HG03565 (cell line): ENCODE results near the gene CYP4F8.

Experiments
- ATAC-seq: cut with Tn5 transposase; IDR thresholded peaks from one replicate; pipeline ENCODE4 v1.9.1; 2021; ENCODE audit warnings: mild to moderate bottlenecking, moderate library complexity; ENCODE audit not compliant: unreplicated experiment

CYP4F8 gene

DNA sequence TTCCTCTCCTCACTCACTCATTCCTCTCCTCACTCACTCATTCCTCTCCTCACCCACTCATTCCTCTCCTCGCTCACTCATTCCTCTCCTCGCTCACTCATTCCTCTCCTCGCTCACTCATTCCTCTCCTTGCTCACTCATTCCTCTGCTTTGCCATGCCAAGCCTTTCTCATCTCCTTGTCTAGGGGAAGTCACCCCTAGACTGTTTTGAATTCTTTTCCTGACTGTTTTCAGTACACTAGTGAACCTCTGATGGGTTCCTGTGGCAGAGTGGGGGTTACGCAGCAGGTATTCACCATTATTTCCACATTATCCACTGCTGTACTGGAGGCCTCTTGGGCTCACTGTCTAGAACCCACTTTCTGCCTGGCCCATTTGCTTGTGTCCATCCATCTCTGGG, 1.2 kb downstream of the CYP4F8 start:
- no peak for ATAC-seq

DNA sequence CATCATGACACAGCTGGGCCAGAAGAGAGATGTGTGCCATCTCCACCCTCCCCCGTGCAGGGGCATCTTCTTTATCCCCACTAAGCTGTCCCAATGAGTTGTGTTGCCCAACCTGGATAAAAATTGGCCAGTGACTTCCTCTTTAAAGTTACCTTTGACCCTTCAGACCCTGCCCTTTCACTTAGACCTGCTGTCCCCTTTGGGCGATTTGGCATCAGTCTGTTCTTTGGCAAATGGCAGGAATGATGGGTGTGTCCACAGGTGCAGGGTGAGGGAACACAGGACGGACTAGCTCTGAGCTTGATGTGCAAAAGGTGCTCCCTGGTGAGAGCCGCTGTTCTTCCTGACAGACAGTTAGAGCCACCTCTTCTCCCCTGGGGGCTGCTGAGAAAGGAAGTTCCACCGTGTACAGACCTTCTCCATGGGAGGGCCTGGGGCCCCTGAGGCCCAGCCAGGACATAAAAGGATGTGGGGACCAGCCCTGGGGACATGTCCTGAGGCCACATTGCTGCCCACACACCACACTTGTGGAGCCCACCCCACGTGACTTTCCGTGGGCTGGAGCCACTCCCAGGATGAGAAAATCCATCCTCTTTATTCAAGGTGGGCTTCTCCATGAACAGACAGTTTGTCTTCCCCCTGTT, 1.7 kb downstream of the CYP4F8 start:
- no peak for ATAC-seq

DNA sequence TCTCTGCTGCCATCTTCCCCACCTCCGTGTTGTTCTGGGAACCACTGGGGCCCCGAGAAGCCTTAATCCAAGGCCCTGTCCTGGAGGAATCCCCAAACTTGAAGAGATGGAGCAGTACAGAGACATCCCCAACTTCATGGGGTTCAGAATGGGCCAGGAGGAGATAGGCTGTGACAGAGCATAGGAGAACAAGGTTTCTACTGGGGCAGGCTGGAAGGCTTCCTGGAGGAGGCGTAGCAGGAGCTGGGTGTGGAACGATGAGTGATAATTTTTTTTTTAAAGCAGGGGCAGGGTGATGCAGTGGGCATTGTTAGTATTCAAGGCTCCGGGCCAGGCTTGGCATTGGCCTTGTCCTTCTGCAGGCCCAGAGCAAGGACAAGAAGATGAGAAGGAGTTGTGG, 3.3 kb downstream of the CYP4F8 start:
- no peak for ATAC-seq

DNA sequence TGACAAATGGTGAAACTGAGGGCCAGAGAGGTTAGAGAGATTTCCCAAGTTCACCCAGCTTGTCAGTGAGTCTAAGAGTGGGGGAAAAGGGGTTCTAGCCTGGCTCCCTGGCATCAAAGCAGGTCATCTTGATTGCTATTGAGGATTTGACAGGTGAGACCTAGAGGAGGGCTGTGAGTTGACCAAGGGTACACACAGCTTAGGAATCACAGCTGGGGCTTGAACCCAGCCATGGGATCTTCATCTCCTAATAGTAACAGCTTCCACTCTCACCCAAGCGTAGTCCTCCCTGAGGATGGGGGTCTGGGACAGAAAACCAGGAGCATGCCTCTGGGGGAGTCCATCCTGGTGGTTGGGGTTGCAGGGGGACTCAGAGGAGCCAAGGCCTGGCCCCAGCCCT, 6.8 kb downstream of the CYP4F8 start:
- no peak for ATAC-seq

DNA sequence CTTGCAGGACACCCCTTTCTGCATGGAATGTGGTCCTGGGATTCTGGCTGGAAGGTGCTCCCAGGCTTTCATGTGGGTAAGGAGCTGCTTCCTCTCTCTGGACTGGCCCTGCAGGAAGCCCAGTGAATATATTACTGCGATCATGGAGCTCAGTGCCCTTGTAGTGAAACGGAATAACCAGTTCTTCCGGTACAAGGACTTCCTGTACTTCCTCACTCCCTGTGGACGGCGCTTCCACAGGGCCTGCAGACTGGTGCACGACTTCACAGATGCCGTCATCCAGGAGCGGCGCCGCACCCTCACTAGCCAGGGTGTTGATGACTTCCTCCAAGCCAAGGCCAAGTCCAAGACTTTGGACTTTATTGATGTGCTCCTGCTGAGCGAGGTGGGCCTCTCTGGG, 8.0 kb downstream of the CYP4F8 start:
- no peak for ATAC-seq

DNA sequence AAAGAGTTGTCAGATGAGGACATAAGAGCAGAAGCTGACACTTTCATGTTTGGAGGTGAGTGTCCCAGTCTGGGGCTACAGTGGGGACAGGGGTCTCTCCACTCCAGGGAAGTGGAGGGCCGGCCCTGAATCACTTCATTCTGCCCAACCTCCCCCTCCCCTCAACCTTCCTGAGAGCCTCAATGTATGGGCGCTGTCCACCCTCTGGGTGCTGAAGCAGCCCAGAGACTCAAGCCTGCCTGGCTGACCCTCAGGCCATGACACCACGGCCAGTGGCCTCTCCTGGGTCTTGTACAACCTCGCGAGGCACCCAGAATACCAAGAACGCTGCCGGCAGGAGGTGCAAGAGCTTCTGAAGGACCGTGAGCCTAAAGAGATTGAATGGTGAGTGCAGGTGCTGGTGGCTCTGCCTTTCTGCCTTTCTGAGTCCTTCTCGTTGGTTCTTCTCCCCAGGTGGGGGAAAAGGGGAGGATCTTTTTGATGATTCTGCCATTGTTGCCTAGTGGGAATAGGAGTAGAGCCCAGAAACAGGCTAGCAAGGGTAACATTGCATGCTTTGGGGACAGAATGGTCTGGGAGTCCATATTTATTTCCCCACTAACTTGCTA, 8.8 kb downstream of the CYP4F8 start:
- ATAC-seq, result no peak

DNA sequence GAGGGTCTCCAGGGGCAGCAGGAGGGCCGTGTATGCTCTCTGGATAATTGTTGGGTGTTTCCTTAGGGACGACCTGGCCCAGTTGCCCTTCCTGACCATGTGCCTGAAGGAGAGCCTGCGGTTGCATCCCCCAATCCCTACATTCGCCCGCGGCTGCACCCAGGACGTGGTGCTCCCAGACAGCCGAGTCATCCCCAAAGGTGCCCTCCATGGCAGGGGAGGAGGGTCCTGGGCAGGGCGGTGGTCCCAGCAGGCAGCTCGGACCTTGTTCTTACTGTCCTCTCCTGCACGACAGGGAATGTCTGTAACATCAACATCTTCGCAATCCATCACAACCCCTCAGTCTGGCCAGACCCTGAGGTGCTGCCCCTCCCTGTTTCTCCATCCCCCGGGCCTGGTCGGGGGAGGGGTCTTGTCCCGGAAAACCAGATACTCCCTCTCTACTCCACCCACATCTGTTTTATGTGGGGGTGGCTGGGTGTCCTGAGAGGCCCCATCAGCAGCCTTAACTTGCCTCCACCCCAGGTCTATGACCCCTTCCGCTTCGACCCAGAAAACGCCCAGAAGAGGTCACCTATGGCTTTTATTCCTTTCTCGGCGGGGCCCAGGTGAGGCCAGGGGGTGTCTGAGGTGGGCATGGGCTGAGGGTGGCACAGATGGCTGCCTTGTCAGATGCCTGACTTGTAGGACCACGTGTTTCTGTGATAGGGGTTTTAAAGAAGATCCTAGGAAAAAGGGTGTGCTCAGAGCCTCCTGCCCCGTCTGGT, 13.4 kb downstream of the CYP4F8 start:
- ATAC-seq, result no peak

DNA sequence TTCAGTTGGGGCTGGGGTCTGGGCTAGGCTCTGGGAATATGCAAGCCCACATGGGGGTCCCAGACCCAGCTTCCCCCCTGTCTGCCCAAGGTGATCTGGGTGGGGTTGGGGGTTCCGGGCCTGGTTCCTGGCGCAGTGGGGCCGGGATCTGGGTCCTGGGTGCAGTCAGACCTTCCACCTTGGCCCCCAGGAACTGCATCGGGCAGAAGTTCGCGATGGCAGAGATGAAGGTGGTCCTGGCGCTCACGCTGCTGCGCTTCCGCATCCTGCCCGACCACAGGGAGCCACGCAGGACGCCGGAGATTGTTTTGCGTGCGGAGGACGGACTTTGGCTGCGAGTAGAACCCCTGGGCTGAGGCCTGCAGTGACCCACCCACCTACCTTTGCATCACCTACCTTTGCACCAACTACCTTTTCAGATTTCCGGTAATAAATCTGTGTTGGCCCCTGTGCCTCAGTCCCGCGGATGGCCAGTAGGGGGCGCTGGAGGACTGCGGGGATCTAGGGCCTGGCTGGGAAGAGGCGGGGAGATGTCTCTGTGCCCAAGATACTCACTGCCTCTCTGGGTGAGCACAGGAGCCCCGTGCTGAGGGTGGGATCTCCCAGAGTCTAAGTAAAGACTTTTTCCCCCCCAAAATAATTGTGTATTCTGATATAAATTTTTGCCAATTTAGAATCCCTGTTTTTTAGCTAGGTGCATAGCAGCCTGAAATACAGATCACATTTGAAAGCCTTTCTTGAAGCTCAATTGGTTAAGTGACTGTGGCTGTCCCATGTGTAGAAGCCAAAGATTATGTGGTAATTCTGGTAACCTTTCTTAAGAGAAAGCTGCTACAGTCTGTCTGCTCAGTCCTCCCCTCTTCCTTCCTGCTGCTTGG, 14.2 kb downstream of the CYP4F8 start:
- ATAC-seq, result no peak

DNA sequence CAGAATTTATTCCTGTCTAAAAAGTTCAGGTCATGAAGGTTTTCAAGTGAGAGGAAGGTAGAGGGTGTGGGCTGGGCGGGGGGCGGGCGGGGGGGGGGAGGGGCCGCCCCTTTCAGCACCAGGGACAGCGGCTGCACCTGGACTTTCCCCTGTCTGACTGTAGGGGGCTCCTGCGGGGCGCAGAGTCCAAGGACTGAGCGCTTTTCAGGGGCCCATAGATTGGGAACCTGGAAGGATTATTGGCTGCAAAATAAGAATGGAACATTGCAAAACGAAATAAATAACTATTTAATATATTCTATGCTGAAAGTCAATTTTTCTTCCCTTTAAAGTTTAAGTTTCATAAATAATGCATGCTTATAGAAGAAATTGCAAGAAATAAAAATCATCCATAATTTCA, 16.8 kb downstream of the CYP4F8 start:
- ATAC-seq, result no peak

DNA sequence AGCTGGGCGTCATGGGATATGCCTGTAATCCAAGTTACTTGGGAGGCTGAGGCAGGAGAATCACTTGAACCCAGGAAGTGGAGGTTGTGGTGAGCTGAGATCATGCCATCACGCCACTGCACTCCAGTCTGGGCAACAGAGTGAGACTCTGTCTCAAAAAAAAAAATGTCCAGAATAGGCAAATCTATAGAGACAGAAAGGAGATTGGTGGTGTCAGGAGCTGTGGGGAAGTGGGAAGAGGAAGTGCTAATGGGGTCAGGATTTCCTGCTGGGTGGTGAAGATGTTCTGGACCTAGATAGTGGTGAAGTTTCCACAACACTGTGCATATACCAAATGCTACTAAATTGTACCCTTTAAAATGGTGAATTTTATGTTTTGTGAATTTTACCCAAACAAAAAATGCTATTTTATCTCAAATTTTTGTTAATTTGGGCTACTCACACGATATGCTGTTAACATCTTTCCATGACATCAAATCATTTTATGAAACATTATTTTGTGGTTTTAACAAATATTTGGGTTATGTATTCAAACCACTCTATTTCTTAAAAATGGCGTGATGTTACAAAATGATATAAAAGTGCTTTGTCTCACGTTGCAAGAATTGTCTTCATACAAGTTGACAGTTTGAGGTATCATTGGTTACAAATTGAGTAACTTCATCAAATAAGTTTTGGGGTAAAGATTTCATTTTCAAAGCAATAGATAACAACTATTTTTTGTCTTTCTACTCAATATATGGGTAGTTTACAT, 18.2 kb downstream of the CYP4F8 start:
- ATAC-seq, result no peak

DNA sequence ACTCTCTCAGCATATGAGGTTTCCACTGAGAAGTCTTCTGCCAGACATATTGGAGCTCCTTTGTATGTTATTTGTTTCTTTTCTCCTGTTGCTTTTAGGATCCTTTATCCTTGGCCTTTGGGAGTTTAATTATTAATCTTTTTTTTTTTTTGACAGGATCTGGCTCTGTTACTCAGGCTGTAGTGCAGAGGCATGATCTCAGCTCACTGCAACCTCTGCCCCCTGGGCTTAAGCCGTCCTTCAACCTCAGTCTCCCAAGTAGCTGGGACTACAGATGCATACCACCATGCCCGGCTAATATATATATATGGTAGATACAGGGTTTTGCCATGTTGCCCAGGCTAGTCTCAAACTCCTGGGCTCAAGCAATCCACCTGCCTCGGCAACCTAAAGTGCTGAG, 19.1 kb downstream of the CYP4F8 start:
- no peak for ATAC-seq

DNA sequence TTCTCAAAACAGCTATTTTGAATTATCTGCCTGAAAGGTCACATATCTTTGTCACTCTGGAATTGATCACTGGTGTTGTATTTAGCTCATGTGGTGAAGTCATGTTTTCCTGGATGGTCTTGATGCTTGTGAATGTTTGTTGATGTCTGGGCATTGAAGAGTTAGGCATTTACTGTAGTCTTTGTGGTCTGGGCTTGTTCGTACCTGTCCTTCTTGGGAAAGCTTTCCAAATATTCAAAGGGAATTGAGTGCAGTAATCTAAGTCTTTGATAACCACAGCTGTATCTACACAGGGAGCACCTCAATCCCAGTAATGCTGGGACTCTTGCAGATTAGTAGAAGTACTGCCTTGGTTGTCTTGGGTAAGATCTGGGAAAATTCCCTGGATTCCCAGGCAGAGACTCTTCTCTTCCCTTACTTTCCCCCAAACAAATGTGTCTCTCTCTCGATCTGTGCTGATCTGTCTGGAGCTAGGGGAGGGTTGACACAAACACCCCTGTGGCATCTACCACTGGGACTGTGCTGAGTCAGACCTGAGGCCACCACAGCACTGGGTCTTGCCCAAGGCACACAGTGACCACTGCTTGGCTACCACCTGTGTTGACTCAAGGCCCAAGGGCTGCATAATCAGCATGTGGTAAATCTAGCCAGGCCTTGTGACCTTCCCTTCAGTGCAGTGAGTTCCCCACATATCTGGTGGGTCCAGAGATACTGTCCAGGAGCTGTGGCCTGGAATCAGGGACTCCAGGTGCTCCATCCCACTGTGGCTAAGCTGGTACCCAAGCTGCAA, 20.2 kb downstream of the CYP4F8 start:
- ATAC-seq, result no peak

DNA sequence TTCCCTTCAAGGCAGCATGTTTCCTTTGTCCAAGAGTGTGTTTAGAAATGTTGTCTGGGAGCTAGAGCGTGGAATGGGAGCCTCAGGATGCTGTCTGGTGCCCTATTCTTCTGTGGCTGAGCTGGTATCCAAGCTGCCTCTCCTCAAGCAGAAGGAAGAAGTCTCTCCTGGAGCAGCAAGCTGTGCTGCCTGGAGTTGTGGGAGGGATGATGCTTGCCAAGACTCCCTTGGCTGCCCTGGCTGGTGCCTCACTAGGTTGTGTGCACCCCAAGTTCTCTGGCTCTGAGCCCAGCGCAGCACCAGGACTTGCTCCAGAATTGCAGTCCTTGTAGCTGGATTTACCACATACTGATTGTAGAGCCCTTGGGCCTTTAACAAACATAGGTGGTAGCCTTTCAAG, 21.0 kb downstream of the CYP4F8 start:
- ATAC-seq, result no peak

DNA sequence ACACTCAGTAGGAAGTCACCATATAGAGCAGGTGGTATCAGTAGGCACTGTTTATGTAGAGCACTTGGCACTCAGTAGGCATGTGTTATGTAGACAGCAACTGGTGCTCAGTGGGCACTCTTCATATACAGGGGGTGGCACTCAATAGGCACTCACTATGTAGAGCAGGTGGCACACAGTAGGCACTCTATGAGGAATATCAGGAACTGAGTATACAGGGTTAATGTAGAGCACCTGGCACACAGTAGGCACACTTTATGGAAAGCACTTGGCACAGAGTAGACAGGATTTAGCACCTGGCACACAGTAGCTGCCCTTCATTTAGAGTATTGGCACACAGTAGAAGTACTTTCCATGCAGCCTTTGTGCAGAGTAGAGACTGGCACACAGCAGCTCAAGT, 24.6 kb downstream of the CYP4F8 start:
- no peak for ATAC-seq

DNA sequence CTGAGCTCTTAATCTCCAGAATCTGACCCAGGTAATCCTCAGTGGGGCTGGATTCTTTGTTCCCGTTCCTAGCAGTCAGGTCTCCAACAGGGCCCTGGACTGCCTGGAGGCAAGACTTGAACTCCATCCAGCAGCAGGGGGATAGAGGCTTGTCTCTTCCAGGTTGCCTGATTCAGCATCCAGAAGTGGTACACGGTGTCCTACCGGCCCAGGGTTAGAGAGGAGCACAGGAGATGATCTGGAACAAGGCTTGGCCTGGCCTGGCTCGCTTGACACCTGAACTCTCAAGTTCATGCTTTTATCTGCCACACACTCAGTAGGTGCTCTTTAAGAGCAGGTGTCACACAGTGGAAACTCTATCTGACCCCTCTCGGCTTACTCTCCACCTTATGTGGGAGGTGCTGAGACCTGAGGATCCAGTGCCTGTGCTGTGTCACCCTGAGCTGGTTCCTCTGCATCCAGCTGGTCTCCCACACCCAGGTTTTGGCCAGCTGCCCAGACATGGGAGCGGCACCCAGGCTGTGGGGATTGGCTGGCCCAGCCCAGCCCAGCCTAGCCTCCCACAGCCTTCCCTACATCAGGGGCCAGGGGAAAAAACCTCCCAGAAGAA, 25.4 kb downstream of the CYP4F8 start, which contains the start of gene CYP4F3:
Gene CYP4F3, plus strand, starts transcription at position 604 of the 610 bp plus-strand sequence. CDS start 519 bp downstream, outside the sequence.
- no peak for ATAC-seq

DNA sequence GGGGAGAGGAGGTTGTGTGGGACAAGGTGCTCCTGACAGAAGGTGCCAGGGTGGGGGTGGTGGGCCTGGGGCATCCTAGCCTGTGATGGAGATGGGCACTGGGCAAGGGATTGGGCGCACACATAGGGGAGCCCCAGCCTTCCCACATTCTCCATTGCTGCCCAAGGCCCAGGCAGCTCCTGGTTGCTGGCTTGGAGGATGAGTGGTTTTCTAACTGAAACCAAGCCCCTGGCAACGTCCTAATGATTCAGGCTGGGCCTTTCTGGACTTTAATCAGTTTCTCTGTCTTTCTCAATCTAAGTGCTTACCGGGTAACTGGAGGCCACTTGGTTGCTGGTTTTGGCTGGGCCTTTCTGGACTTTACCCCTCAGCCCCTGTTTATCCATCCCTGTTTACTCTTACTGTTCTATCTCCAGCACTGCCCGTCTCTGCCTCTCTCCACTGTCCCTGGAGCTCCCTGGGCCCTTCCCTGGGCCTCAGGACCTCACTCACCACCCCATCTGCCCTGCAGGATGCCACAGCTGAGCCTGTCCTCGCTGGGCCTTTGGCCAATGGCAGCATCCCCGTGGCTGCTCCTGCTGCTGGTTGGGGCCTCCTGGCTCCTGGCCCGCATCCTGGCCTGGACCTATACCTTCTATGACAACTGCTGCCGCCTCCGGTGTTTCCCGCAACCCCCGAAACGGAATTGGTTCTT, 26.0 kb downstream of the CYP4F8 start:
- no peak for ATAC-seq

DNA sequence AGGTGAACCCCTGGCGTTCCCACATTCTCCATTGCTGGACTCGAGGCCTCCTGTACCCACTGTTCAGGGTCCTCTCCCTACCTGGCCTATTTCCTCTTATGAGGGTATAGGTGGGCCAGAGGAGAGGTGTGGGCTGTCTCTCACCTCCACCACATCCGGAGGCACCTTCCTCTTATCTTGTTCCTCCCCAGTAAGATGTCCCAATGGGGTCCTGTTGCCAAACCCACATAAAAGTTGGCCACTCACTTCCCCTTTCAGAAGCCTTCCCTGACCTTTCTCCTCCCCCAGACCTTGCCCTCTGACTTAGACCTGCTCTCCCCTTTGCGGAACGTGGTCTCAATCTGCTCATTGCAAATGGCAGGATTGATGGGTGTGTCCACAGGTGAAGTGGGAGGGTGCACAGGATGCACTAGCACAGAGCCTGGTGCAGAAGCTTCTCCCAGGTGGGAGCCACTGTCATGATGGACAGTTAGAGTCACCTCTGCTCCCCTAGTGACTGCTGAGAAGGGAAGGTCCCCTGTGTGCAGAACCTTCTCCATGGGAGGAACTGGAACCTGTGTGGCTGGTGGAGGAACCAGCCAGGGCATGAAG, 27.0 kb downstream of the CYP4F8 start:
- ATAC-seq, result no peak

DNA sequence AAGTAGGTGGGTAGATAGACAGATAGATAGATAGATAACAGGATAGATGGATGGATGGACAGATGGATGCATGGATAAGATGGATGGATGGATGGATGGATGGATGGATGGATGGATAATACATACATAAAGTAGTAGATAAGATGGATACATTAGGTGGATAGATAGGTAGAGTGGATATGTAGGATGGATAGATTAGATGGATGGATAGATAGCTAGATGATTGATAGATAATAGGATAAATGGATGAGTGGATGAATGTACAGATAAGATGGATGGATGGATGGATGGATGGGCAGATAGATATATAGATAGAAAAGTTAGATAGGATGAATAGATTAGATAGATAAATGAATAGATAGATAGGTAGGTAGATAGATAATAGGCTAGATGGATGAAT, 27.8 kb downstream of the CYP4F8 start:
- ATAC-seq, result no peak
